WTC11 (cell line): ENCODE data around the gene KLHL26. TPM values are rescaled to one million over a fixed set of nuclear protein-coding genes. Genes with fewer than 3 reads are reported as not detected.

Source experiments
- ATAC-seq: fragments of 200-7000 bp; cut with Tn5 transposase; 2 replicates; pipeline ENCODE4 v1.10.0; 2021; ENCODE audit warnings: mild to moderate bottlenecking, moderate library complexity
- CTCF ChIA-PET: fragments of 300-600 bp; sonication (Branson Sonifier 250); formaldehyde crosslinking; loops from one replicate; lab custom pipeline; 2021; ENCODE audit warnings: antibody characterized with exemption; lab: Charles Lee
- POLR2A ChIA-PET: fragments of 350-600 bp; sonication (Branson Sonifier 250); formaldehyde crosslinking; loops from one replicate; lab custom pipeline; 2021; ENCODE audit warnings: antibody characterized with exemption; lab: Charles Lee
- DNase-seq: peaks from one replicate; pipeline ENCODE4 v3.0.0; 2021; ENCODE audit warnings: low spot score
- H3K27ac Mint-ChIP-seq: 2 replicates; pipeline ENCODE4 v1.8.0; 2021; ENCODE audit warnings: mixed read lengths
- H3K27me3 Mint-ChIP-seq: 2 replicates; pipeline ENCODE4 v1.8.0; 2021; ENCODE audit warnings: low read depth, mild to moderate bottlenecking, moderate library complexity, mixed read lengths
- H3K36me3 Mint-ChIP-seq: 2 replicates; pipeline ENCODE4 v1.8.0; 2021; ENCODE audit warnings: mixed read lengths
- H3K4me1 Mint-ChIP-seq: 2 replicates; pipeline ENCODE4 v1.8.0; 2022; ENCODE audit warnings: mixed read lengths
- H3K4me3 Mint-ChIP-seq: 2 replicates; pipeline ENCODE4 v1.8.0; 2021; ENCODE audit warnings: mild to moderate bottlenecking, moderate library complexity, mixed read lengths
- H3K9me3 Mint-ChIP-seq: 2 replicates; pipeline ENCODE4 v1.8.0; 2021; ENCODE audit warnings: mixed read lengths
- AFF4 ChIP-seq: sonication (generic); formaldehyde crosslinking; IDR thresholded peaks from 2 replicates; pipeline ENCODE4 v1.8.1; 2023; ENCODE audit warnings: mild to moderate bottlenecking, missing genetic modification reagents, borderline replicate concordance
- ARID4B ChIP-seq: sonication (generic); formaldehyde crosslinking; IDR thresholded peaks from 2 replicates; pipeline ENCODE4 v1.8.0; 2023; ENCODE audit warnings: missing genetic modification reagents, mild to moderate bottlenecking, borderline replicate concordance
- CDX4 ChIP-seq: fragments of 250-450 bp; sonication (Bioruptor Pico); IDR thresholded peaks from 2 replicates; pipeline ENCODE4 v1.9.0; 2021; ENCODE audit warnings: moderate library complexity, mild to moderate bottlenecking, inconsistent platforms, borderline replicate concordance
- CREB1 ChIP-seq: sonication (generic); formaldehyde crosslinking; IDR thresholded peaks from 2 replicates; pipeline ENCODE4 v1.8.0; 2023; ENCODE audit warnings: mild to moderate bottlenecking, missing genetic modification reagents
- E2F1 ChIP-seq: sonication (generic); formaldehyde crosslinking; IDR thresholded peaks from 2 replicates; pipeline ENCODE4 v1.8.0; 2022; ENCODE audit warnings: mild to moderate bottlenecking, missing genetic modification reagents
- EMX1 ChIP-seq: fragments of 250-450 bp; sonication (Bioruptor Pico); IDR thresholded peaks from 2 replicates; pipeline ENCODE4 v1.8.0; 2021; ENCODE audit warnings: mild to moderate bottlenecking
- ETV6 ChIP-seq: sonication (generic); formaldehyde crosslinking; IDR thresholded peaks from 2 replicates; pipeline ENCODE4 v1.8.1; 2022; ENCODE audit warnings: mild to moderate bottlenecking, missing genetic modification reagents
- HMGXB4 ChIP-seq: sonication (generic); formaldehyde crosslinking; IDR thresholded peaks from 2 replicates; pipeline ENCODE4 v1.8.1; 2023; ENCODE audit warnings: mild to moderate bottlenecking, moderate library complexity, missing genetic modification reagents
- IRF1 ChIP-seq: sonication (generic); formaldehyde crosslinking; IDR thresholded peaks from 2 replicates; pipeline ENCODE4 v1.8.0; 2023; ENCODE audit warnings: missing genetic modification reagents
- IRF2 ChIP-seq: sonication (generic); formaldehyde crosslinking; IDR thresholded peaks from 2 replicates; pipeline ENCODE4 v1.8.0; 2022; ENCODE audit warnings: low read depth, missing genetic modification reagents, borderline replicate concordance
- MAX ChIP-seq: sonication (generic); formaldehyde crosslinking; IDR thresholded peaks from 2 replicates; pipeline ENCODE4 v1.8.0; 2022; ENCODE audit warnings: mild to moderate bottlenecking, missing genetic modification reagents
- RORB ChIP-seq: fragments of 250-450 bp; sonication (Bioruptor Pico); IDR thresholded peaks from 2 replicates; pipeline ENCODE4 v1.9.0; 2021; ENCODE audit warnings: mild to moderate bottlenecking
- TP53 ChIP-seq: sonication (generic); formaldehyde crosslinking; IDR thresholded peaks from 2 replicates; pipeline ENCODE4 v1.8.1; 2023; ENCODE audit warnings: mild to moderate bottlenecking, missing genetic modification reagents
- ZMAT4 ChIP-seq: fragments of 250-450 bp; sonication (Bioruptor Pico); IDR thresholded peaks from 2 replicates; pipeline ENCODE4 v1.9.0; 2021; ENCODE audit warnings: mild to moderate bottlenecking
- ZSCAN18 ChIP-seq: fragments of 250-450 bp; sonication (Bioruptor Pico); IDR thresholded peaks from 2 replicates; pipeline ENCODE4 v2.1.2; 2022; ENCODE audit warnings: mild to moderate bottlenecking, moderate library complexity
- total RNA-seq: library from RNA; stranded (reverse); gene quantifications from 3 replicates; pipeline ENCODE4 v1.2.3, GENCODE V29; 2021

KLHL26 gene
- total RNA-seq, 1 experiment from 2014 or later, result 13.1 TPM

GRCh38 chr19:18716857-18717256, 80.0 kb downstream of the KLHL26 start:
- no peak overlapping the region for H3K4me3 Mint-ChIP-seq
- DNase-seq (no peak), ATAC-seq (no peak)
- peak overlapping the region; percentile 79 for H3K27ac Mint-ChIP-seq
- TF ChIP-seq ZMAT4 (CRISPR knock-in tag), result no peak
- no peak for TF ChIP-seq ARID4B
- TF ChIP-seq HMGXB4 (CRISPR knock-in tag), result no peak
- TF ChIP-seq E2F1 (CRISPR knock-in tag), result no peak
- no peak for TF ChIP-seq TP53 (CRISPR knock-in tag)
- TF ChIP-seq IRF1, result no peak
- no peak for TF ChIP-seq MAX
- TF ChIP-seq AFF4 (CRISPR knock-in tag), result no peak
- no peak for TF ChIP-seq ETV6 (CRISPR knock-in tag)
- no peak for TF ChIP-seq RORB (CRISPR knock-in tag)
- TF ChIP-seq EMX1 (CRISPR knock-in tag), result no peak
- TF ChIP-seq IRF2 (CRISPR knock-in tag), result no peak
- no peak for TF ChIP-seq CDX4
- no peak for TF ChIP-seq CREB1 (CRISPR knock-in tag)
- TF ChIP-seq ZSCAN18 (CRISPR knock-in tag), result no peak
- POLR2A ChIA-PET, result no interaction called here
- CTCF ChIA-PET, result no interaction called here
- H3K4me1 Mint-ChIP-seq, result no peaks in the 10 kb centered on the region
- H3K27me3 Mint-ChIP-seq, result no peaks in the 10 kb centered on the region
- no peaks in the 10 kb centered on the region for H3K36me3 Mint-ChIP-seq
- H3K9me3 Mint-ChIP-seq, result no peaks in the 10 kb centered on the region
